Umbilical cord (tissue), 2 donors: ENCODE results near the gene CPXM2. TPM values are rescaled to one million over a fixed set of nuclear protein-coding genes. Genes with fewer than 3 reads are reported as not detected.

Experiments used
- DNase-seq: peaks from one replicate; pipeline ENCODE4 v3.0.0-alpha.2; 2015; ENCODE audit warnings: low spot score
- total RNA-seq: library from RNA; depleted of rRNA; stranded (reverse); fragments of >200 nt; gene quantifications from one replicate; pipeline ENCODE4 v1.2.3, GENCODE V29; 2014; ENCODE audit warnings: low replicate concordance; ENCODE audit not compliant: insufficient read depth

Gene CPXM2
- total RNA-seq, 1 donor from 2014 or later: 122 TPM

GRCh38 chr10:123904834-123905409 lies 13.3 kb upstream of the CPXM2 start:
- DNase-seq: no peak

DNA sequence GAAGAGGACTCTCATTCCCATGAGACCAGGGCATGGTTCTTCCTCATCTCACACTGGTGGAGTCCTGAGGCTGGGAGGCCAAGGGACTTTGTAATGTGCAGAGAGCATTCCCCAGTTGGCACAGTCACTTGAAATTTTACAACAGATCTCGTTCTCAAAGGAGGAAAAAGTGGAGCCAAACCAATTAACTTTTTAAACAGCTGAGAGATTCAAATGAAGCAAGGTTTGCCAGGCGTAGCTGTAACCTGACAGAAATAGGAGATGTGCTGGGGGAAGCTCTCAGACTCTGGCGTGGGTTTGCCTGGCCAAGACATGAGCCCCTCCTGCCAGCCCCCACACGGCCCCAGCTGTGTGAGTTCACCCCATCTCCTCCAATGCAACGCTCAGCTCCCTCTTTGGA lies 12.0 kb upstream of the CPXM2 start:
- no peak for DNase-seq

GRCh38 chr10:123901621-123902020 lies 10.0 kb upstream of the CPXM2 start:
- no peak for DNase-seq

DNA sequence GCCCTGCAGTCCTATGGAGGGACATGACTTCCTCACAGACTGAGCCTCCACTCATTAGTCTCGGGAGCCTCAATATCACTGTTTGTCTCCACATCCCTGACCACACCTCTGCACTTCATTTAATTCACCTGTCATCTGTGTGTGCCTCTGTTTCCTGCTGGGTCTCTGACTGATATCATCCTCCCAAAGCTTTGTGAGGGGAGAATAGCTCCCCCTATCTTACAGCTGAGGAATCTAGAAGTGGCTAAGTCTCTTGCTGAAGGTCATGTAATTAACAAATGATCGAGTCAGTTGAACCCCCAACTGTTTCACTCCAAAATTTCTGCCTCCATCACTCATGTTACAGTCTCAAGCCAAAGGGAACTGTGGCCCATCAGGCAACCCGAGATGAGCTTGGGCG lies 5.5 kb upstream of the CPXM2 start:
- no peak for DNase-seq

GRCh38 chr10:123896246-123896927 lies 4.8 kb upstream of the CPXM2 start:
- no peak for DNase-seq

- no peak for DNase-seq
Measured at GRCh38 chr10:123893651-123894050, 2.0 kb upstream of the CPXM2 start.

DNA sequence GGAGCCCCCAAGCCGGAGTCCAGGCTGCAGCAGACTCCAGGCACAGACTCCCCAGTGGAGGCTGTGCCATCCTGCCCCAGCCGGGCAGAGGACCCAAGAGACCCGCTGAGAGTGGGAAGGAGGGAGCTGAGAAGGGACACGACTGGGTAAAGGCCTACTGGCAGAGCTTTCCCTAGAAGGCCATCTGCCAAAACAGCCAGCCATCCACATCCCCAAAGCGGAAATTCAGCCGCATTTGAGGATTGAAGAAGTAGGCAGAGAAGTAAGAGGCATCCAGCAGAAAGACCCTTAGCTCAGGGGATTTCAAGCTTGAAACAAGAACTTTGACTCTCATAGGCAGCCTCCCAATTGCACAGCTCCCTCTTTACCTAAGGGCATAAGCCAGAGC lies 857 bp downstream of the CPXM2 start:
- DNase-seq: peak; percentile 38

GRCh38 chr10:123890226-123890625 lies 1.4 kb downstream of the CPXM2 start:
- DNase-seq: peak; percentile 82

GRCh38 chr10:123889821-123890220 lies 1.8 kb downstream of the CPXM2 start:
- no peak for DNase-seq

DNA sequence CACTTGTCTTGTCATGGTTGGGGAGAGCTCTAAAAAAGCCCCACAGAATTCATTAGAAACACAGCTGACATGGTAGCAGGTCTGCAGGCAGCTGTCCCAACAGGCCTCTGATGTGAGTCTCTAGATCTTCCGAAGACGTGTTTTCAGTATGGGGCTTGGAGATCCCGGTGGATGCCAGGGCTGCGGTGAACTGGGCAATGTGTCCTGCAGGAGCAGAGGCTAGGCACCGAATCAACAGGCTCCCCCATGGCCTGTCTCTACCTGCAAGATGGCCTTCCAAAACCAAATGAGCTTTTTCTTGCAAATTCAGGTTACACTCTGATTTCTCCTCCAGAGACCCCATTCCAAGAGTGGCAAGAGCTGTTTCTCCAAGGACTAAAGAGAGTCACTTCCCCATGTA lies 2.9 kb downstream of the CPXM2 start:
- DNase-seq: no peak

- peak; percentile 59 for DNase-seq
Measured at GRCh38 chr10:123888256-123888655, 3.4 kb downstream of the CPXM2 start.

GRCh38 chr10:123886292-123886691 lies 5.3 kb downstream of the CPXM2 start:
- DNase-seq: no peak

DNA sequence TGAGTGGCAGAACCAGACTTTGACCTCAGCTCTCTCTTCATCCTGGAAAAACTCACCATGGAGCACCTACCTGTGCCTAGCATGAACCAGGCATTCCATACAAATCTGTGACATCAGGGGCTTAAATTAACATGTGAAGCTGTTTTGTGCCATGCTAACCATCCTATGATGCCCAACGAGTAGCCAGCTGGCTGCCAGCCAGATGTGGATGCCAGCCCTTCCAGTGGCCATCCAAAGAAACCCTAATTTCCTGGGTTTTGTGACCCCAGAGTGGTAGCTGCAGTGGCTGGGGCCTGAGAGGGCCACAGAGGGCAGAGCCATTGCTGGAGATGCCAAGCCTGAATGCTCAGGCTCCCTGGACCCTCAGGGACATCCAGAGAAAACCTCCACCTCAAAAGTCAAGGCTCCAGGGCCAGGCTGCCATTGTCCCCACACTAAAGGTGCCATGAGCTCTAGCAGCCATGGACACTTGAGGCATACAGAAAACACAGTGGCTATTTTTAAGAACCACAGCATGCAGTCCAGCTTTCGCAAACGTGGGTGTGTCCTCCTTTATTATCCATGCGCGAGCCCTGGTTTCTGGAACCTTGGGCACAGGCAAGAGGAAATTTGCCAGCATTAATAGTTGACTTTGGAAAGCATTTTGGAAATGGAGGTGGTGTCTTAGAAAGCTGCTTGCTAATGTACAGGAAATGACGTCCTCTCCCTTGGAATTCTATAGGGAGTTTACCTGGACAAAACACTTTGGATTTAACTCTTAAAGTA lies 6.0 kb downstream of the CPXM2 start:
- peak; percentile 42 for DNase-seq

DNA sequence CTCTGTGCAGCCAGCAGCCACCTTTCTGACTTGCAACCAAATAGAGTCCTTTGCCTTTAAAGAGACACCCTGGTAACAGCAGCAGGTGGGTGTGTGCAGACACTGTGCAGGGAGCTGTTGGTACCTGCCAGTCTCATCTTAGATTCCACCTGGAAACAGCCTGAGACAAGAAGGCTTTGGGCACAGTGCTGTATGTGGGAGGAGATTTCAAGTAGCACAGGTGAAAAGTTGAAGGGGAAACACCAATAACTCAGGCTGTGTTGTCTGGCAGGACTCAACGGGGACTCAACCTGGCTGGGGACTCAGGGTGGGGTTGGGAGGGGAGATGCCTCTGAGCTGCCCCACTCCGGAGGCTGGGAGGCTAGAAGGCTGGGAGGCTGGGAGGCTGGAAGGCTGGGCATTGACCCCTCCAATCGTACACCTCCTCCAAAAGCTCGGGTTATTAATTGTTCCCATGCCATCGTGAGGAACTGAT lies 6.7 kb downstream of the CPXM2 start:
- DNase-seq: peak; percentile 32

DNA sequence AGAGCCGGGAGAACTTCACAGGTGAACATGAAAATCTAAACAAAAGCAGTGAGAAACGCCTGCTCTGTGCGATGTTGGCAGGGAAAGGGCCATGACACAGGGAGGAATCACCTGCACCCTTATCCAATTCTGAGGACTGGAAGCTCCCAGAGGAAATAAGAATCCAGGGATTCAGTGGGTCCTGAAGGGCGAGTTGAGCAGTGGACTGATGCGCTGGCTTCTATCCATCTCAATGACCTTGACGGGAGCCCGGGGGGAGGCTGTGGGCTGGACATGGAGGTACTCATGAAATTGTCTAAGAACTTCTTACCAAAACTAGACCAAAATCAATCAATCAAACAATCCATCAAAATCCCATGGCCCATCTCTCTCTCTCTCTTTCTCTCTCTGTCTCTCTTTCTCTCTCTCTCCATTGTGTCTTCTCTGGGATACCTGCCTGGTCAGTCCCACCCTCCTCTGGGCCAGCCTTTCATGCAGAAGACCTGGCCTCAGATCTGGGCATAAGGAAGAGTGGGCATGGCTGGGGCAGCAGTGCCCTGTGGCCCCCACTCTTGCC lies 7.2 kb downstream of the CPXM2 start:
- DNase-seq: no peak

DNA sequence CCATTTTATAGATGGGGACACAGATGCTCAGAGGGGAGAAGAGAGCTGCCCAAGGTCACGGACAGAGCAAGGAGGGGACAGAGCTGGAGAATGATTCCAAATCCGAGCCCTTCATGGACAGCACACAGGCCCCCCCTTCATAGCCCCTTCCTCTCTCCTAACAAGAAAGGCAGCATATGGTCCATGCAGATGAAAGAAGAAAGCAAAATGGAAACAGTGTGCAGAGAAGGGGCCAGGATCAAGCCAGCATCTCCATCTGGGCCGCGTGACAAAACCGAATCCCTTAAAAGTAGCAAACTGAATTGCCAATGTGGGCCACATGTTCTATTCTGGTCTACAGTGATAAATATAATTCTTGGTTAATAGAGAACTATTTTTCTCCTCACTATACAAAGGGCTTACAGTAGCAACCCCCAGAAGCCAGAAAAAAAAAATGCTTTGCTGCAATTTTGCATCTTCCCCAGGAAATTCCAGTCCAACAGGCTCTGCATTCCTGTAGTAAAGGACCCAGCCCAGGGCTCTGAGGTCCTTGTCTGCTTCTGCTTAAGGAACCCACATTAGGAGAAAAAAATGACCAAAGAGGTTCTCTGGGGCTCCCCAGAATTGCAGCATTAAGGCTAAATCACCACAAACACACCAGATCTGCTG lies 7.8 kb downstream of the CPXM2 start:
- peak; percentile 43 for DNase-seq

DNA sequence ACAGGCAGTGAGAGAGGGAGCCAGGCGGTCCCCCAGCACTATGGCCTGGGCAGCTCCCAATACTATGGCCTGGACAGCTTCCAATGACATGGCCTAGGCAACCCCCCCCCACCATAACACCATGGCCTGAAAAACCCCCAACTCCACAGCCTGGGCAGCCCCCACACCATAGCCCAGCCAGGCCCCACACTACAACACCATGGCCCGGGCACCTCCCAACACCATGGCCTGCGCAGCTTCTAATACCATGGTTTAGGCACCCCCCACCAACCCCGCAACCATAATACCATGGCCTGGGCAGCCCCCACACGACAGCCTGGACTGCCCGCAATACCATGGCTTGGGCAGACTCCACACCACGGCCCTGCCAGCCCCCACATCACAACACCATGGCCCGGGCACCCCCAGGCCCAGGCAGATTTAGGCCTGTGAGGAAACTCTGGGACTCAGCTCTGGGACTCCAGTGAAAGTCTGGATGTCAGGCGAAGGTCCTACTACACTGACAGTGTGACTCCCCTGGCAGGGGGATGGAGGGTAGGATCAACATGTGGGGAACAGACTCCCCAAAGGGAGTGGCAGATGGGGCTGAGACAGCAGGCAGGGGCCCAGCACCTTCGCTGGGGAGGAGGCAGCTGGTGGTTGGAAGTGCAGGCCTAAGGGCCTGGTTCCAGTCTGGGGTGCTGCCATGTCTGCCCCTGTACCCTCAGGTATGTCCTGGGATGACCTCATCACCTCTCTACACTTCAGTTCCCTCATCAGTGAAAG lies 8.7 kb downstream of the CPXM2 start:
- DNase-seq: no peak

DNA sequence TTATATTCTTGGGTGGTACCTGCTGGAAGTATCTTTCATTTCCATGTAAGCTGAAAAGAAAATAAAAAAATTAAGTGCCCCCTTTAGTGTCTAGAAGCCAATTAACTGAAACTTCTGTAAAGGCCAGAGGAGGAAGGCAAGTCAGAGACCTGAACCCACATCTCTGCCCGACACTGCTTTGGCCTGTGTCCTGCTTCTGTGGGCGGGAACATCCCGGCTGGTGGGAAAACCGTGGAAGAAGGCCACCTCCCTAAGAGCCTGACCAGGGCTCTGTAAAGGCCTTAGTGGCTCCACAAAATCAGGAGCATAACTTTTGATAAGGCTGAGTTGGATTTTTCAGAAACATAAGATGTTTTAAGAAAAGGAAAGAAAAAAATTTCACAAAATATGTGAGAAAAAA lies 9.4 kb downstream of the CPXM2 start:
- no peak for DNase-seq

DNA sequence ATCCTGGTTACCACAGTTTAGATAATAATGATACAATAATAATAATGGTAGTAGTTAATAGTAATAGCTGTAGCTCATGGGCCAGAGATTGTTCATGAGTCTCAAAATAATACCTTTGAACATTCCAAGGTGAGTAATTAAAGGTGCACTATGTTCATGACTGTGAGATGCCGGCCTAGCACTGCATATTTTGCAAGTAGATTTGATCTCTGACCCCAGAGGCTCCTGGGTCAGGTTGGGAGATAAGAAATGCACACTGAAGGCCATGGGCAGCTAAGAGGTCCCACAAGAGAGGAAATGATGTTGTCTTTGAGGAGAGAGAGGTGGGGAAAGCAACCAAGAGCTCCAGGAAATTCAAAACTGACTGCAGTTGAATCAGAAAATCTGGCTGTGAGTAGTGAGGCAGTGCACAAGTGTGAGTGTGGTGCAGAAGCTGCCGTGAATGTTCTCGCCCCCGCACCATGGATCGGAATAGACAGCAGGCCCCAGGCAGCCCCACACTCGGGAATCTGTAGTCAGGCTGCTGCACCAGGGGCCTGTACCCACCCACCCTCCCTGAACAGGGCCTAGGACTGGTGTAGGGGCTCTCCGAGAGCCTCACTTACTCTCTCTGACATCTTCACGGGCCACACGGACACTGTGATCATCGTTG lies 11.9 kb downstream of the CPXM2 start:
- DNase-seq: no peak

GRCh38 chr10:123878666-123879303 lies 12.8 kb downstream of the CPXM2 start:
- DNase-seq: no peak
